Right atrium auricular region (tissue), 2 donors: ENCODE results near the gene CFAP20DC. TPM values are rescaled to one million over a fixed set of nuclear protein-coding genes. Genes with fewer than 3 reads are reported as not detected.

Experiments used
- DNase-seq: peaks from one replicate; pipeline ENCODE4 v3.0.0-alpha.2; 2019; ENCODE audit warnings: low spot score
- H3K27ac ChIP-seq, 2 donors: fragments of 200-600 bp; sonication (generic); 1 replicate in 1 of 2; 2 replicates in 1 of 2; pipeline ENCODE4 v1.5.1; 2016 to 2019
- H3K27me3 ChIP-seq, 2 donors: fragments of 200-600 bp; sonication (generic); one replicate each; pipeline versions ENCODE4 v1.5.1 to v1.6.0; 2017 to 2019
- H3K36me3 ChIP-seq: fragments of 200-600 bp; sonication (generic); one replicate; pipeline ENCODE4 v1.5.1; 2016
- H3K4me1 ChIP-seq, 2 donors: fragments of 200-600 bp; sonication (generic); one replicate each; pipeline versions ENCODE4 v1.5.1 to v1.6.0; 2017 to 2019
- H3K4me3 ChIP-seq, 2 donors: fragments of 200-600 bp; sonication (generic); 1 replicate in 1 of 2; 2 replicates in 1 of 2; pipeline ENCODE4 v1.5.1; 2017 to 2019; ENCODE audit warnings: mild to moderate bottlenecking in 1 of 2, moderate library complexity in 1 of 2
- H3K9me3 ChIP-seq, 2 donors: fragments of 200-600 bp; sonication (generic); one replicate each; pipeline ENCODE4 v1.5.1; 2019
- CTCF ChIP-seq, 2 donors: fragments of 200-600 bp; sonication (generic); IDR thresholded peaks; one replicate each; pipeline ENCODE4 v1.5.1; 2019; ENCODE audit warnings: antibody characterized with exemption in 2 of 2
- total RNA-seq, 2 donors: library from RNA; depleted of rRNA; stranded (reverse); fragments of >200 nt; gene quantifications; one replicate each; pipeline ENCODE4 v1.1.0, GENCODE V29; 2016

CFAP20DC gene
- total RNA-seq, 2 donors from 2014 or later, result not detected

GRCh38 chr3:58754074-58754473 is 295.8 kb downstream of the CFAP20DC start:
- Histone ChIP-seq H3K4me3 (no peak overlapping the region), H3K9me3 (no peaks in the 10 kb centered on the region), H3K27ac (no peak overlapping the region), H3K27me3 (no peaks in the 10 kb centered on the region), H3K36me3 (no peaks in the 10 kb centered on the region), H3K4me1 (no peaks in the 10 kb centered on the region)
- no peak for TF ChIP-seq CTCF (IDR thresholded peaks at IDR 0.05)
- no peak for DNase-seq

GRCh38 chr3:58751882-58752567 is 297.8 kb downstream of the CFAP20DC start:
- no peak for DNase-seq
- Histone ChIP-seq H3K27ac (no peak overlapping the region), H3K36me3 (no peaks in the 10 kb centered on the region), H3K27me3 (no peaks in the 10 kb centered on the region), H3K9me3 (no peaks in the 10 kb centered on the region), H3K4me3 (no peak overlapping the region), H3K4me1 (no peaks in the 10 kb centered on the region)
- TF ChIP-seq CTCF (IDR thresholded peaks at IDR 0.05), result no peak

- H3K36me3 ChIP-seq, result no peaks in the 10 kb centered on the region
- DNase-seq, result no peak
- TF ChIP-seq CTCF (IDR thresholded peaks at IDR 0.05), result no peak
- H3K9me3 ChIP-seq, result no peaks in the 10 kb centered on the region
- H3K27ac ChIP-seq, result no peak overlapping the region
- H3K4me3 ChIP-seq, result no peak overlapping the region
- no peaks in the 10 kb centered on the region for H3K27me3 ChIP-seq
- H3K4me1 ChIP-seq, result no peaks in the 10 kb centered on the region
Measured at GRCh38 chr3:58751235-58751634, 298.6 kb downstream of the CFAP20DC start.

- Histone ChIP-seq H3K4me3 (no peak overlapping the region), H3K36me3 (no peaks in the 10 kb centered on the region), H3K27ac (no peak overlapping the region), H3K9me3 (no peaks in the 10 kb centered on the region), H3K4me1 (no peaks in the 10 kb centered on the region), H3K27me3 (no peaks in the 10 kb centered on the region)
- no peak for TF ChIP-seq CTCF (IDR thresholded peaks at IDR 0.05)
- no peak for DNase-seq
Measured at GRCh38 chr3:58749948-58750347, 299.9 kb downstream of the CFAP20DC start.

GRCh38 chr3:58748024-58748423 is 301.8 kb downstream of the CFAP20DC start:
- no peak for DNase-seq
- no peak overlapping the region for H3K4me3 ChIP-seq
- no peaks in the 10 kb centered on the region for H3K36me3 ChIP-seq
- H3K27me3 ChIP-seq, result no peaks in the 10 kb centered on the region
- no peak overlapping the region for H3K27ac ChIP-seq
- no peaks in the 10 kb centered on the region for H3K4me1 ChIP-seq
- TF ChIP-seq CTCF (IDR thresholded peaks at IDR 0.05), result no peak
- H3K9me3 ChIP-seq, result no peaks in the 10 kb centered on the region

GRCh38 chr3:58746758-58747157 is 303.1 kb downstream of the CFAP20DC start:
- no peak for TF ChIP-seq CTCF (IDR thresholded peaks at IDR 0.05)
- H3K9me3 ChIP-seq, result no peaks in the 10 kb centered on the region
- H3K4me1 ChIP-seq, result no peaks in the 10 kb centered on the region
- H3K36me3 ChIP-seq, result no peaks in the 10 kb centered on the region
- no peaks in the 10 kb centered on the region for H3K27me3 ChIP-seq
- no peak for DNase-seq
- no peak overlapping the region for H3K4me3 ChIP-seq
- H3K27ac ChIP-seq, result no peak overlapping the region
